NCI-H2107 treated with DMSO at 0.1 percent for 48 hours (cell line): ENCODE data around the gene SLC2A13.
"Not testable (repeated sequence)": the region's sequence is repeated elsewhere in the genome, so short reads cannot be mapped to it uniquely, and the experiment has no call there.

Experiments
- DNase-seq: peaks from one replicate; lab custom pipeline; 2025; ENCODE audit not compliant: unreplicated experiment; lab: John Stamatoyannopoulos, UW

SLC2A13 gene

DNA sequence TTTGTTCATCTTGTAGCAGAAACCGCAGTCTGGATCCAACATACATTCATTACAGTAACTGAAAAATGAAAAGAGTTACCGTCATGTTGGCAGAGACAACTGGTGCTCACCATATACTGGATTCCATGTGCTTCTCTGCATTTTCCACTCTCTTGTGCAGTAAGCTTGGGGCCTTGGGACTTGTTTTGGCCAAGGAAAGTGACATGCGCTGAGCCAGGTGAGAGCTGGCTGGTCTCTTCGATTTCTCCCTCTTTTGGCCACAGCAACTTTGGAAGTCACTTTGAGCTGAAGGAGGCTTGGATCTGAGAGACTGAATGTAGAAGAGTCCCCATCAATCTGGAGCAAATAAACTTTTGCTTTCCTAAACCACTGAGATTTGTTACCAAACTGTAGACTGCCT lies 275.7 kb downstream of the SLC2A13 start:
- no peak for DNase-seq

DNA sequence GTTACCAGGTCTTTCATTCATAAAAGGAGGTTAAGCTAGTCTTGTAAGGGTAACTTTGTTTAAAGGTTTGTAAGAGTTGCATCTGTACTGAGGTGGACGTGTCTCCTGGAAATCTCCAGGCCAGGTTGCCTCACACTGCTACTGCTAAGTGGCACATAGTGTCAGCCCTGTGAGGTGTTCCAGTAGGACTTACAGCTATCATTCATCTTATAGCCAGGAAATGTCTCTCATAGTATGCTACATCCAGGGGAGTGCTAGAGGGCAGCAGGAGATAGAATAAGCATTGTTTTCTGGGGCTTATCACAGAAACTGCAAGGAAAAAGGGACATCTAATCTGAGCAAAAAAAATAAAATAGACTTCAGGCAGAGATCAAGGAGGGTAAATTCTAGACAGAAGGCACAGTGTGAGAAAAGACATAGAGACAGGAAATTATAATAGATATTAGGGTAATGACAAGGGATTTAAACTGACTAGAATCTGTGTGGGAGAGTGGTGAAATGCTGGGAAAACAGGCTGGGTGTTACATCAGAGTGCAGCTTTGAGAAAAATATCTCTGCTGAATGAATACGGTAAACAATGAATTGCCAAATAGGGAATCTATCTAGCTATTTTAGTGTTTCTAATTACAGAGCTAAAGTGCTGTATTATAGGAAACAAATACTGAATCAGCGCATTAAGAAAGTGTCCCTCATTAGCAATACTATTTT lies 281.2 kb downstream of the SLC2A13 start:
- no peak for DNase-seq

DNA sequence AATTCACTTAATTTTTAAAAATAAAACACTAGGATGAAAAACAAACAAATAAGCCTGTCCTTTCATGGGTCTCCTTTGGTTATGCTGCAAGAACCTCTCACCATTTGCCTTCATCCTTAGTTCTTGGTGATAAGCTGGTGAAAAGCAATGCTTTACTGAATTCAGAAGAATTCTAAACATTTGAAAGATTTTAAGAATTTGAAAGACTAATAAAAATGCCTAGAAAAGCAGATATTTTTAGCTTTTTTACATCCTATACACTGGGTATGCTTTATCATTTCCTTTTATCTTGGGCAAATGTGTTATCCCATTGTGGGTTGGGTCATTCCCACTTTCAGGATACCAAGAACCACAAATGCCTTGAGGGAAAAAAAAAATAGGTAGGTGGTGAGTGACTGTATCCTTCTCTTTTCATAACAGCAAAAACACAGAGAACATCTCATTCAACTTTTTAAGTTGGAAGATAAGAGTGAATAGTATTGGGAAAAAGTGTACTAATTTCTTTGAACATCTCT lies 289.2 kb downstream of the SLC2A13 start:
- DNase-seq = no peak

DNA sequence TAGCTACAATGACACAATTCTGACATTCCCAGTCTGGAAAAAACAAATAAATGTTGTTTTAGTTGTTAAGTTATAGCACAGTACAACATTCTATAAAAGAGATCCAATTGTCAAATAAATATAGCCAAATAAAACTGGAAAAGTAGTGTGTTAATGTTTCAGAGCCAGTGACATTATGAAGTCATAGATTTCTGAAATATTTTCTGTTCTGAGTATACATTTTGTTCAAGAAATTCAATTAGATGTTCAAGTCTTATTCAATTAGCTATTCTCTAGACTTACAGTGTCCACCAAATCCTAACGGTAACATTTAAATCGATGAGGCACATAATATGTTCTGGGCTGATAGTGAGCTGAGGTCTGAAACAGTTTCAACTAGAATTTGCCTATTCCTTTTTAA lies 290.1 kb downstream of the SLC2A13 start:
- no peak for DNase-seq

DNA sequence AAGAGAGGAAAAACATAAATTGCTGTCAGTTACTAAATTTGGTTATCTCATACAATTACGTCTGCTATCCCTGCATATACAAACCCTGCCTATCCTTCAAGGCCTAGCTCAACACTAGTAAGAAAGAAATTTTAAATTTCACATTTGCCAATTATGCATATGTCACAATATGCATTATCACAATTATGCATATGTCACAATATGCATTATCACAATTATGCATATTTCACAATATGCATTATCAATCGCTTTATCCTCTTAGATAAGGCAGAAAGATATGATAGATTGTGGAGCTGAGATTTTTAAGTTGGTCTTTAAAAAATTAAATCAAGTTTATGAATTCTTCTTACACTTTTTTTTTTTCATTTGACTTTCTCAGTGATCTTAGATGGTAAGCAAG lies 291.3 kb downstream of the SLC2A13 start:
- no peak for DNase-seq

DNA sequence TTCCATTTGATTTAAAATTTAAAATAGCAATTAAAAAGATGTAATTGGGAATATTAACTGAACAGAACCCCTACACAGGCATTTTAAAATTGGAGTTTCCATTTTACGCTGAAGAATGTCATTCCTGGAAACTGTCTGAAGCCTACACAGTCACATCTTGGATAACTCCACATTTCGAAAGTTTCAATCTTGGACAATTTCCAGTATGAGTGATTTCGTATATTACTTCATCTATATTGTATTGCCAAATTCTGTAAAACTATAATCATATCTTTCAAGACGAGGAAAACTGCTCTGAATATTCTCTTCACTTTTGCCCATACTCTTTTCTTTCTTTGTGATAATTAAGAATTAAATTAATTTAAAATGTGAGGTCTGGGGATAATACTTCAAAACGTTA lies 292.1 kb downstream of the SLC2A13 start:
- DNase-seq = no peak

DNA sequence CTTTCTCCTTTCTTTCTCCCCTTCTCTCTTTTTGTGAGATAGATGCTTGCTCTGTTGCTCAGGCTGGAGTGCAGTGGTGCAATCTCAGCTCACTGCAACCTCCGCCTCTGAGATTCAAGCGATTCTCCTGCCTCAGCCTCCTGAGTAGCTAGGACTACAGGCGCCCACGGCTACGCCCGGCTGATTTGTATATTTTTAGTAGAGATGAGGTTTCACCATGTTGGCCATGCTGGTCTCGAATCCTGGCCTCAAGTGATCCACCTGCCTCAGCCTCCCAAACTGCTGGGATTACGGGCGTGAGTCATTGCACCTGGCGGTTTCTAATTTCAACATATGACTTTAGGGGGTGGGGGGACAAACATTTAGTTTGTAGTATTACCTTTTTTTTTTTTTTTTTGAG lies 293.4 kb downstream of the SLC2A13 start:
- not testable (repeated sequence) for DNase-seq

DNA sequence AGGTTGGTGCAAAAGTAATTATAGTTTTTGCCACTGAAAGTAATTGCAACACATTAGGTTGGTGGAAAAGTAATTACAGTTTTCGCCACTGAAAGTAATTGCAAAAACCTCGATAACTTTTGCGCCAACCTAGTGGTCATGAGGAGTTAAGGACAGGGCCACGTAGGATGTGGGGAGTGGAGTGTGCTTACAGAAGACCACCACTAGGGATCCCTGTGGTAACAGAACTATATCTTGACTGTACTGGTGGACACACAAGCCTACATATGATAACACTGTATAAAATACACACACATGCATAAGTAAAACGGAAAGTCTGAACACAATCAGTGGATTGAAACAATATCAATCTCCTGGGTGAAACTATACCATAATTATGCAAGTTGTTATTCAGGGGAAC lies 298.8 kb downstream of the SLC2A13 start:
- DNase-seq = no peak

DNA sequence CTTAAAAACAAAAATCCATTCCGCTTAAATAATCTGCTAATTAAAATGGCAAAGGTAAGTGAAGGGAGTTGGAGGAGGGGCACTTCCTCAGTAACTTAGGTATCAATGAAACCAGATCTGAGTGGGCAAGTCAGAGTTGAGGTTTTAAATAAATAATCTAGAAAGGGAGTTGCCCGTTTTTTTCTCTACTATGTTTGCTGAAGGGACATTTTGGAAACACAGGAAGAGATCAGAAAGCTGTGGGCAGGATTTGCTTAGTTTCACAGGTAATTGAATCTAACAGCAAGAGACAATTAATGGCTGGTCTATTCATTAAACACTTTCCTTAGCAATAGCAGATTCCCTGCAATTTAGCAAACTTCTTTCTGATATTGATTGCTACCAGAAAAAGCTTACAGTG lies 300.2 kb downstream of the SLC2A13 start:
- DNase-seq = no peak

DNA sequence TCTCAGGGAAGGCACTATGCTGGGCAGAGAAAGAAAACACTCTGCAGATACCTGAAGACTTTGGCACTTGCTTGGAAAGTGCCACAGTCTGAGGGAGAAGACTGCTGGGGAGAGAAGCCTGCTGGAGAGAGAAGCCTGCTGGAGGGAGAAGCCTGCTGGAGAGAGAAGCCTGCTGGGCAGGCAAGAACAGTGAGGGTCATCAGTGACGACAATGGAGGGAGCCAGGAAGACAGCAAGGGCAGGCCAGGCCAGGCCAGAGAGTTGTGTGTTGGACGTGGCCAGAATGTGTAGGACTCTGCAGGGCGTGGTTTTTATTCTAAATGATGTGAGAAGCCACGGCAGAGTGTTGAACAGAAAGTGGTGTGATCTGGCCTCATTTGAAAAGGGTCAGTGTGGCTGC lies 301.0 kb downstream of the SLC2A13 start:
- no peak for DNase-seq

DNA sequence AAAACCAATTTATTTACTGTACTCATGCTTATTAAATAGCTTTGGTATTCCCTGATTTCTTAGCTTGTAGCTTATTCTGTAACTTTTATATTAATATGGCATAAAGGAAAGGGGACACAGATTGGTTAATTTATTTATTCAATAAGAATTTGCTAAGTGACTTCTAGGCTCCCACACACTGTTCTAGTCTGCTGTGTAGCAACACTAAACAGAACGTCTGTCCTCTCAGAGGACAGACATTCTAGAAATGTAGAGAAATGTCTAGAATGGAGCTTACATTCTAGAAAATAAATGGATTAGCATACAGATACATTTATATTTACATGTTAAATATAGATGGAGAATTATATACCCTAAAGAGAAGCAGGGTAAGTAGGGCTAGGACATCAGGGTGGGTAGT lies 301.4 kb downstream of the SLC2A13 start:
- no peak for DNase-seq

DNA sequence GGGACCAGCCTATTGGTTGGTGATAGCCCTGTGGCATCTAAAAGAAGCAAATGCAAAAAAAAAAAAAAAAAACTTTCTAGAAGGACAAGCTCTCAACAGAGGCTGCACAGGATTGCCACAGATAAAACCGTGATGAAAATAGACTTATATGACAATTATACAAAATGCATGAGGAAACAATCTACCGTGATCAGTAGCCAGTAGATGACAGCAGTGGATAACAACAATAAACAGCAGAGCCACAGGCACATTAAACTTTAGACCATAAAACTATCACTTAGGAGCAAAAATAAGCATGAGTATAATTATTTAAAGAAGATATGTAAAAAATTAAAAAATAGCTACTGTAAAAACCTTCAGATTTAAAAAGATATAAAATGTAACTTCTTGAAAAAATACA lies 302.7 kb downstream of the SLC2A13 start:
- DNase-seq = no peak

DNA sequence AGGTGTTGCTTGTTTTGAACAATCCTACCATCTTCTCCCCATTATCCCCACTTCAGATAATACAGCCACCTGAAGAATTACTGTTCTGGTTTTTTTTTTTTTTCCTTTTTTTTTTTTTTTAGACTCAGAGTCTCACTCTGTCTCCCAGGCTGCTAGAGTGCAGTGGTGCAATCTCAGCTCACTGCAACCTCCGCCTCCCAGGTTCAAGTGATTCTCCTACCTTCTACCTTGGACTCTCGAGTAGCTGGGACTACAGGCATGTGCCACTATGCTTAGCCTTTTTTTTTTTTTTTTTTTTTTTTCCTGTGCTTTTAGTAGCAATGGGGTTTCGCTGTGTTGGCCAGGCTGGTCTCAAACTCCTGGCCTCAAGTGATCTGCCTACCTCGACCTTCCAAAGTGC lies 306.9 kb downstream of the SLC2A13 start:
- DNase-seq = no peak

DNA sequence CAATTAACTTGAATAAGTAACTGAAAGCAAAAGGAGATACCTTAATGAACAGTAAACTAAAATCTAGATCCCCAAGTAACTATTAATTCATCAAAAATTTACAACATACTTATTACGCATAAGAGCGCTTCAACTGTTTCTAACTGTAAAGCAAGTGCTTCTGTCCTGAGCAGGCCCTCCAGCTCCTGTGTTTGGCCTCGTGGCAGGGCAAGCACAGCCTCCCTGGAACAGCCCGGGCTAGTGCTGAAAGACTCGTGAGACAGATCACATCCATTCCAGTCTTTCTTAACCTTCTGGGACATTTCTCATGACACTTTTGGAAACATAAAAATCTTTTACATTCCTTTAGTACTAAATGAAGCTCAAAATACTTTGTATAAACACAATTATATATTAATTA lies 307.5 kb downstream of the SLC2A13 start:
- no peak for DNase-seq

DNA sequence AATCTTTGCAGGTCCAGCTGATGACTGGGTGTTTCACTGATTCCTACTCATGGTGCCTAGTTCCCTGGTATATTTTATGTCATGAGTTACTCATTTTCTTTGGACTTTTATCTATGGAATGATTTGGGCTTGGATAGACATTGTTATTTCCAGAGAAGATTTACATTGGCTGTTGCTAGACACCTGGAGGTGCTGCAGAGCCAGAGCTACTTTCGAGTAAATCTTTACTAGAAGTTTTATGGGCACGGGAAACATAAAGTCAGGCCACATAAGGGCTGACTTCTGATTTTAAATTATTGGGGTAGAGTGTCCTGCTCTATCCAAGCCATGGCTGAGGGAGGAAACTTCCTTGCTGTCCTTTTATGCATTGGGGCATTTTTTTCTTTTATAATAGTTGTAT lies 310.4 kb downstream of the SLC2A13 start:
- no peak for DNase-seq

DNA sequence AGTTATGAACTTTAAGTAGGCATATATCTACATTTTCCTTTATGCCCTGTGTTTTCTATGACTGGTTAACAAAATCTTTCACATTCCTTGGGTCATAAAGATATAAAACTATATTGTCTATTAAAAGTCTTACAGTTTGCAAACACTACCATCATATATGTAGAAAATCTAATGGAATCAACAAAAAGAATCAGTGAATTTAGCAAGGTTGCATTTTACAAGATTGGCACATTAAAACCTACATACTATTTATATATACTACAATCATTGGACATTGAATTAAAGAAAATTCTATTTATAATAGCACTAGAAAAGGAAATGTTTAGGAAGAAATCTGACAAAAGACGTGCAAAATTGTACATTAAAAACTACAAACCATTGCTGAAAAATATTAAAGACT lies 312.9 kb downstream of the SLC2A13 start:
- no peak for DNase-seq

DNA sequence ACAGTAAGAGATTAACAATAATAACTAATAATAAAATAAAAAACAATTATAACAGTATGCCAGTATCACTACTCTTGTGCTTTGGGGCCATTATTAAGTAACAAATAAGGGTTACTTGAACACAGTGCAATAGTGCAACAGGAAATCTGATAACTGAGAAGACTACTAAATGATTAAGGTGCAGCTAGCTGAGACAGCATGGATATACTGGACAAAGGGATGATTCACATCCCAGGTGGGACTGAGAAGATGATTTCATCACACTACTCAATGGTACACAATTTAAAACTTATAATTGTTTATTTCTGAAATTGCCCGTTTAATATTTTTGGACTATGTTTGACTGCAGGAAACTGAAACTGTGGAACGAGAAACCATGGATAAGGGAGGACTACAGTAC lies 317.6 kb downstream of the SLC2A13 start:
- no peak for DNase-seq

DNA sequence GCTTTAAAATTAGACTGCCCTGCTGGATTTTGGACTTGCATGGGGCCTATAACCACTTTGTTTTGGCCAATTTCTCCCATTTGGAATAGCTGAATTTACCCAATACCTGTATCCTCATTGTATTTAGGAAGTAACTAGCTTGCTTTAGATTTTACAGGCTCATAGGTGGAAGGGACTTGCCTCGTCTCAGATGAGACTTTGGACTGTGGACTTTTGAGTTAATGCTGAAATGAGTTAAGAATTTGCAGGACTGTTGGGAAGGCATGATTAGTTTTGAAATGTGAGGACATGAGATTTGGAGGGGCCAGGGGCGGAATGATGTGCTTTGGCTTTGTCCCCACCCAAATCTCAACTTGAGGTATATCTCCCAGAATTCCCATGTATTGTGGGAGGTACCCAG lies 320.1 kb downstream of the SLC2A13 start:
- DNase-seq = not testable (repeated sequence)

DNA sequence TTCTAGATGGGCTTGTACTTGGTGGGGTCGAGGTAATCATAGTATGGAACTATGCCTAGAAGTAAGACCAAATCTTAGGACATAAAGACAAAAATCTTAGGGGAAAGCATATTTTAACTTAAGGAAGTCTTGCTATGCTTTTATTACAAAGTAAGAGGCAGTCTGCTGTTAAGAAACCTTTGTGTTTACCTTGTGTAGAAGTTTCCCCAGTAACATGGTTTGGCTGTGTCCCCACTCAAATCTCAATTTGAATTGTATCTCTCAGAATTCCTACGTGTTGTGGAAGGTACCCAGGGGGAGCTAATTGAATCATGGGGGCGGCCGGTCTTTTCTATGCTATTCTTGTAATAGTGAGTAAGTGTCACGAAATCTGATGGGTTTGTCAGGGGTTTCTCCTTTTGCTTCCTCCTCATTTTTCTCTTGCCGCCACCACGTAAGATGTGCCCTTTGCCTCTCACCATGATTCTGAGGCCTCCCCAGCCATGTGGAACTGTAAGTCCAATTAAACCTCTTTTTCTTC lies 323.8 kb downstream of the SLC2A13 start:
- DNase-seq = no peak

DNA sequence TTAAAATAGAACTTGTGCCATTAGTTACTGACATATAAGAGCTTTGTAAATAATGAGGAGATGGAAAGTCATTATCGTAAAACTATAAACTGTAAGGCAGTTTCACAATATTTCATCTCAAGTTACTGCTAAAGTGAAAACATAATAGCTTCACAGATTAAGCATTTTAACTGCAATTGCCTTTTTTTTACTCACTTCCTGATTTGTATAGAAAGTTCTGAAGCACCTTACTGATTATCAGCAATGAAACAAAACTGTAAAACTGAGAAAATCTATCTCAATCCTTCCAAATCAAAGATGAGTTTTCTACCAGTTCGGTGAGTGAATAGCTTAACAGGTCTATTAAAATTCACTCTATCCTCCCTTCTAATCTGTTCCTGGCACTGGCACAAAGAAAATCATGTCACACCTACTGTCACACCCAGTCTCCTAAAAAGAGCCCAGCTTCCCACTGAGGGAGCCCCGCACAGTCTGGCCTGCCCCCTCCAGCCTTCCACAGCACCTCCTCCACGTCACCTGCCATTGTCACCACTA lies 324.9 kb downstream of the SLC2A13 start:
- no peak for DNase-seq

DNA sequence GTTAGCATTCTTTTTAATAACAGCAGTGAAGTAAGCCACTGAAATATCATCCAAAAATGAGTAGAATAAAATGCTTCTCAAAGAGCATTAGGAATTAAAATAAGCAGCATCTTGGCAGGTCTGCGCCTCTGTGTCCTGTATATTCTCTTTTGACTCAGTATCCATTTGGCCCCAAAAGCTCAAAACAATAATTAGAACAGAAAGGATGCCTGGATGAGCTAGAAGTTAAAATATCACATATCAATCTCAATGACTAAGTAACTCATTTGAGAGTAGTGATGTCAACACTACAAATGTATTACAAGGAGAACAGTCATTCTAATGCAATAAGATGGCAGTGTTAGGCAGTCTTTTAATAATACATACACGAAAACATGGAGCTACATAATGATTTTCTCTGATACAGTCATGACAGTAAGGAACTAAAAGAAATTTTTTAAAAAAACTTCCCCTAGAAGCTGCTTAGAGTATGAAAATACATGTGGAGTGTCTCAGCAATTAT lies 325.4 kb downstream of the SLC2A13 start:
- DNase-seq = no peak

DNA sequence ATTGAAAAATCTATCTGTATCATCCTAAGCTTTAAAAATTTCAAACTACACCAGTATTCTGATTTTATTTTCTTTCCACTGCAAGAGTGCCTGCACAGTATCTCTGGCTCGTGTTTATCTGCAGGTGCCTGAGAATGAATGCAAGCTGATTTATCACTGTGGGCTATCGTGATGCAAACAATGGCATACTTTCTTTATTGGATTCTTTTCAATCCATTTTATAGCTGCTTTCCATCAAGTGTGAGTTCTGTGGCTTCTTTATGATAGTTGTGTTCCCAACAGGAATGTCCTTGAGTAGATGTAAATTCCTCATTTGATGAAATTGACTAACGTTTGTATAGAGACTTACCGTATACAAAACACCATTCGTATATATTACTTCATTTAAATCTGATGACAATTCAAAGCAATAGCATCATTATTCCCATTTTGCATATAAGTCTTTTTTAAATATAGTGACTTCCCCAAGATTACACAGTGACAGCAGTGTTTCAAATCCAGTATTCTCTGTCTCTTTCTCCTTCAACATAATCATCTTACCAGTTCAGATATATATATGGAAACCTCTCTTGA lies 326.0 kb downstream of the SLC2A13 start:
- DNase-seq = no peak
